Hematopoietic multipotent progenitor cell treated with erythropoietin and hydrocortisone succinate and interleukin-3 and kit ligand, for 17 days (in vitro differentiated cells): ENCODE data around the gene WDR36.
"Not testable (repeated sequence)": the region's sequence is repeated elsewhere in the genome, so short reads cannot be mapped to it uniquely, and the experiment has no call there.

Source experiments
- DNase-seq: peaks from one replicate; pipeline ENCODE4 v3.0.0-alpha.2; 2015; ENCODE audit warnings: low spot score

Gene WDR36

DNA sequence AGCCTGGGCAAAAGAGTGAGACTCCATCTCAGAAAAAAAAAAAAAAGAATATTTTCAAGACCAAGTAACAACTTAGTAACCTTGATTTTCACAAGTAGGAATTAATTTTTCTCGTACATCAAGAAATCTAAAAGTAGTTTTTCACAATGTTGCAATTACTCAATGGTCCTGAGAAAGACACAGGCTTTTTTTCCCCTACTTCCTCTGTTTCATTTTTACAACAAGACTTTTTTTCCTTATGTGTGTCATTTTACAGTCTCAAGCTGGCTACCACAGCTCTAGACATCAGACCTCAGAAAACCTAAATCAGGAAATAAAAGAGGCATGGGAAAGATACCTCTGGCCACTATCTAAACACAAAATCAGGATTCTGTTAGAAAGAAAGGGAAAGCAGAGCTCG is 45.9 kb downstream of the WDR36 start:
- DNase-seq, result no peak

DNA sequence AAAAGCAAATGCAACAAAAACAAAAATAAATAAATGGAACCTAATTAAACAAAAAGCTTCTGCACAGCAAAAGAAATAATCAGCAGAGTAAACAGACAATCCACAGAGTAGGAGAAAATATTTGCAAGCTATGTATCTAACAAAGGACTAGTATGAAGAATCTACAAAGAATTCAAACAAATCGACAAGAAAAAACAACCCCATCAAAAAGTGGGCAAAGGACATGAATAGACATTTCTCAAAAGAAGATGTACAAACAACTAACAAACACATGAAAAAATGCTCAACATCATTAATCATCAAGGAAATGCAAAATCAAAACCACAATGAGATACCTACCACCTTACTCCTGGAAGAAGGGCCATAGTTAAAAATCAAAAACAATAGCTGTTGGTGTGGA is 49.3 kb downstream of the WDR36 start:
- DNase-seq, result not testable (repeated sequence)

DNA sequence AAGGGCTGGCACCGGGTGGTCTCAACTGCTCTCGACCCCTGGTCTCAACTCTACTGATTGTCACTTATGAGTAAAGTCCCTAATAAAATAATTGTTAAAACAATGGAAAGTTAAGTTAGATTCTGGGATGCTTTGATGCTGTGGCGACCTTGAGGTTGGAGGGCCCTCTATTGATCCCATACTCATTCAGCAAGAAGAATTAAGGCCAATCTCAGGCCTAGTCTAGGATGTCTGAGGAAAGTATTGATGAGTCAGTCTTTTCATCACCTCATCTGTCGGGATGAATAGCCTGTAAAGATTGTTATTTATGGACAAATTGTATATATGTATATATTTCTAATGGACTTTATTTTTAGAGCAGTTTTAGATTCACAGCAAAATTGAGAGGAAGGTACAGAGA is 50.8 kb downstream of the WDR36 start:
- DNase-seq, result no peak

DNA sequence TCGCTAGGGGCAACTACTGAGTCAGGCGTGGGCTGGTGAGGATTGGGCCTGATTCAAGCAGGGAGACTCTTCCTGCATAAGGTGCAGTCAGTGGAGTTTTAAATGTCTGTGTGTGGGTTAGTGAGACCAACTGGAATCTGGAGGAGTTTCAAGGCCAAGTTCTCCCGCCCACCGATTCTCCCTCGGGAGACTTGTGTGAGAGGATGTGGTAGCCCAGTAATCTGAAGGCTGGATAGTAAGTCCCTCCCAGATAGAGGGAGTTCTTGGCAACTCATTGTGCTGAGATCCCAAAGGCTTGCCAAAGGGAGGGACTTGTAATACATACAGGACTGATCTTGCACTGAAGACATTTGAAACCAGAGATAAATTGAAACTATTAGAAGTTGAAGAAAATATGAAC is 51.8 kb downstream of the WDR36 start:
- DNase-seq, result no peak

DNA sequence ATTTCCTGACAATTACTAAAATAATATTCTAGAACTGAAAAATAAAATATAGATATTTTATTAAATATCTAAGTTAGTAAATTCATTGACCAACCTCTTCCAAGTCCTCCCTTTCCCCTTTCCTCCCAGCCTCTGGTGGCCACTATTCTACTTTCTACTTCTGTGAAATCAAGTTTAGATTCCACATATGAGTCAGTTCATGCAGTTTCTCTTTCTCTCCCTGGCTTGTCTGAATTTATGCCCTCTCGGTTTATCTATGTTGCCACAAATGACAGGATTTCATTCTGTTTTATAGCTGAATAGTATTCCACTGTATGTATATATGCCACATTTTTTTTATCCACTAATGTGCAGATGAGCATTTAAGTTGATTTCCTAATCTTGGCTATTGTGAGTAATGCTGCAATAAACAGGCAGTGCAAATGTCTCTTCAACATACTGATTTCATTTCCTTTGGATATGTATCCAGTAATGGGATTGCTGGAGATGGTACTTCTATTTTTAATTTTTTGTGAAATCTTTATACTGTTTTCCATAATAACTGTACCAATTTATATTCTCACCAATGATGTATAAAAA is 52.3 kb downstream of the WDR36 start:
- DNase-seq, result no peak

DNA sequence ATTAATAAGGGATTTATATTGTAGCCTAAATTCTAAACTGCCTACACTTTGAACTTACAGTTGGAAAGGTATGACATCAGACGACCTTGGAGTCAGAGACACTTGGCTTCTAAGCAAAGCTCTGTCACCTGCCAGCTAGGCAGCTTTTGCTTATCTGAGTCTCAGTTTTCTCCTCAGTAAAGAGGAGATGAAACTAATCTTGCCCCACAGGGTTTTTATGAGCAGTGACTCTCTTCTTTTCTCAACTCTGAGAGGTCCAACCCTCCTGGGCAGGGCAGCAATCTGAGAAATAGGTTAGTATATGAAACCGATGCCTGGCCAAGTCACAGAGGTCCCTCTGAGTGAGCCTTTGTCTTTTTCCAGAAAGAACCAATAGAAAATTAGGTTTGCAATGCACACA is 53.9 kb downstream of the WDR36 start:
- no peak for DNase-seq

DNA sequence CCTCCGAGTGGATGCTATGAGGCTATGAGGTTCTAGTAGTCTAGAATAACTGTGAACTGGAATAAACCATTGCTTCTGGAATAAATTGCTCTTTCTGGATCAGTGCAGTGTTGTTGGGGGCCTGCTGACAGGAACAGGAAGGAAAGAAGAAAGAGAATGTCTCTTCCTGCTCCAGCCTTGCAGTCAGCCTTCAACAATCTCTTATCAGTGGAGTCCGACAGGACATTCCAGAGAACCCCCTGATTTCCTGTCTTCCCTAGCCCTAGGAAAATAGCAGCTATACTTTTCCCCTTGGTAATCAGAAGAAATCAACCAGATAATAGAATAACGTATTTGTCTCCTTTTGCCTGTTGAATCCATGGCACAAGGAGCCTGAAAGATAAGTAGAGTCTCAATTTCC is 55.4 kb downstream of the WDR36 start:
- no peak for DNase-seq

DNA sequence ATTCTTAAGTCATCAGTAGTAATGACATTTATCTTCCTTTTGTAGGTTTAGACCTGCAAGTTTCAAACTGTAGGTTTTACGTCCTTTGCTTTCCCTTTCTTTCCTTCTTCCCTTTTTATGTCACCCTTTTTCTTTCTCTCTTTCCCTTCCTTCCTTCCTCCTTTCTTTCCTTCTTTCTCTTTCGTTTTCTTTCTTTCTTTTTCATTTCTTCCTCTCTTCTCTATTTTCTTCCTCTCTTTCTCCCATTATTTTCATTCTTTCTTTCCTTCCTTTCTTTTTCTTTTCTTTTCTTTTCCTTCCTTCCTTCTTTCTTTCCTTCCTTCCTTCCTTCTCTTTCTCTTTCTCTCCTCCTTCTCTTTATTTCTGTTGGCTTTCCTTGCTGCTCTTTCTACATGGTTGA is 59.9 kb downstream of the WDR36 start:
- DNase-seq, result no peak

DNA sequence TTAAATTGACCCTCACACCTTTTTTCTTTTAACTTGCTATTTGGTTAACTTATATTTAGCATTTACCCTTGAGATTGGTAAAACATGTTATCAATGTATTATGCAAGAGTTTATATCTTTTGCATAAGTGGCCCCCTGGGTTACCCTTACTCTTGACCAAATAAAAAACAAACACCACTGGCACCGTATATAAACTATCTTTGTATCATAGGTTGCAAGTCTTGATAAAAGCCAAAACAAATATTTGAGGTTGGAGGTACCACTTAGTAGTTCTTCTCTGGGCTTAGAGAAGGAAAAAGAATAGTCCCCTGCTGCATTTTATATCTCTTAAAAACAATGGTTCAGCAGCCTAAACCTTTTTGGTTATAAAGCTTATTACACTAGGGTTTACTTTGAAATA is 61.3 kb downstream of the WDR36 start:
- no peak for DNase-seq

DNA sequence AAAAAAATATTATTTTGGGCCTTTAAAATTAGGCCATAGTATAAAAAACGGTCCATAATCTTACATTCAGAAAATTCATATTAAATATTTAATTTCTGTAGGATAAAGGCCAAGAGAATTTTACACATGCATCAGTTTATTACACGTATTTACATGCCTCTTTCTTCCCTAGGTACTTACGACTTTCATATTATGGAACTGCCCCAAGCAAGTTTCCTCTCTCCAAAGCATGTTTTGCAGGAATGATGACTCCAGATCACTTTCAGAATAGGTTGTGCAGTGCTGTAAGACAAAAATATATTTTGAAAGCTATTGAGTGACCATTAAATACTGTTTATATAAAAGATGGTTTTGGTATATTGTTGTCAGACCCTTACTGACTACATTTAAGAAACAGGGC is 61.8 kb downstream of the WDR36 start:
- DNase-seq, result no peak

DNA sequence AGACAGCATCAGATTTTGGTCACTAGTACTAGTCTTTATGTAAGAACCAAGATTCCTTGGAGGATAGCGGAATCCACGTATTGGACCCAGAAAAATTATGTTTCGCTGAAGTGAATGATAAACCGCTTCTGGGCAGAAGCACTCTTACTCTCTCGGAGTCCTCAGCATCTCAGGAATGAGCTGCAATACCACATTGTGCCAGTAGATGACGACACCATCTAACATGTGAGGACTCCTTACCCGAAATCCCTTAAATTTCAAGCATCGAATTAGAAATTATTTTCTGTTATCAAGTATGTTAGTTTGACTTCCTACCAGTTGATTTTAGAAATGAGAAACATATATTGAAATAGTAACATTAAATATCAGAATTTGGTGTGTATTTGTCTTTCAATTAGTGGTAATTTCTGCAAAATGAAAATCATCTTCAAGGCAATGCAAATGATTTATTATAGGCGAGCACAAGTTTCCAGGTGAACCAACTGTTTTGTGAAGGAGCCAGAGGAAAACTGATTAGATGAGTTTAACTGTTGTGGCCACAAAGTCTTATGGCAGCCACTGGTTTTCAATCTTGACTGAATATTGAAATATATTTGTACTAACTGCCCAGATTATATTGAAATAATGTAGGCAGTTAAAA is 66.1 kb downstream of the WDR36 start:
- DNase-seq, result peak; percentile 52

DNA sequence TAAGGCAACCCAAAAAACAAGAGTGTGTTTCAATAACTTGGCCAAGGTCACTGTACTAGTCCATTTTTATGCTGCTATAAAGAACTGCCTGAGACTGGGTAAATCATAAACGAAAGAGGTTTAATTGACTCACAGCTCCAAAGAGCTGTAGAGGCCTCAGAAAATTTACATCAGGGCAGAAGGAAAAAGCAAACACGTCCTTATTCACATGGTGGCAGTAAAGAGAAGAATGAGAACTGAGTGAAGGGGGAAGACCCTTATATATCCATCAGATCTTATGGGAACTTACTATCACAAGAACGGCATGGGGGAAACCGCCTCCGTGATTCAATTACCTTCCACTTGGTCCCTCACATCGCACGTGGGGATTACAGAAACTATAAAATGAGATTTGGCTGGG is 67.7 kb downstream of the WDR36 start:
- DNase-seq, result no peak

DNA sequence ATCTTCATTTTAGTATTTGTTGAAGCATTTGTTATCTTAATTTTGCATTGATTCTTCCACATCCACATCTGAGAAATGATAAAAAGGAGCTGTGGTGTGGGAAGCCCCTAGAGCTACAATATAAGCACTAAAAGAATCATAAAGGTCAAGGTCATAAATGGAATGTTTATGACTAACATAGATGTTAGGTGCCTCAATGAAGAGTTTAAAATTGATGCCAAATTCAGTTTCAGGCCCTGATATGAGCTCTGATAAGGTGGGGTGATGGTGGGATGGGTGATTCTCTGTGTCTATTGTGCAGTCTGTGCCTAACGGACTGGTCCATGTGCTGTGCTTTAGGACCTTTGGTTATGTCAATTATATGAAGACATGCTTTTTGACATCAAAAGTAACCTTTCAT is 70.9 kb downstream of the WDR36 start:
- no peak for DNase-seq

DNA sequence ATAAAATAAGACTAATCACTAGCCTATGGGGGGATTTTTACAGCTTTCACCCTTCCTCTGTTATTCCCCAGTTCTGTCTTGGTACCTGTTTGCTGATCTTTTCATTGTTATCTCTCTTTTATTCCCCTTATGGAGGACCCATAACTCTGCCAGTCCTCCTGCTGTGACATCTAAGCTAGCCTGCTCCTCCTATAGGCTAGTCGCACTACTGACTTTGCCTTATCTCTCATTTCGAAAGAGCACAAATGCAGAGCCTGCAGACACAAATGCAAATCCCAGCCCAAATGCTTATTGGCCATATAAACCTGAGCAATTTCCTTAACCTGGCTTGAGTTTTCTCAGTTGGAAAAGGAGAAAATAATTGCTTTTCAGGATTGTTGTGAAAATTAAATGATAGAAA is 72.9 kb downstream of the WDR36 start:
- no peak for DNase-seq

DNA sequence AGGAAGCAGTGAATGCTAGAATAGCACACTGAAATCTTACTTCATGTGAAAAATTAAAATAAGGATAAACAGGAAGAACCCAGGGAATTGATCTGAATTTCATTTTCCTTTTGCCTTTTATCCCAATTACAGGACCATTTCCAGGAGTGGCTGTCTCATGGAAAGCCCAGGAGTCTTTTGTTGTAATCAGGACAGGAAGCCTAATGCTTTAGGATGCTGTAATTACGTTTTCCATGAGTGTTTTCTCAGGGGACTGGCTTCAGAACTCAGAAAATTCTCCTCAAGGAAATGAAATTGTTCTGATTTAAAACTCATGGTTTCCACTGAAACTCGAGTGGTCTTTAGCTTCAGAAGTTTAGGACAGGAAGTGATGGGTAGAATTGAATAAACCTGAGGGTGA is 75.4 kb downstream of the WDR36 start:
- DNase-seq, result no peak

DNA sequence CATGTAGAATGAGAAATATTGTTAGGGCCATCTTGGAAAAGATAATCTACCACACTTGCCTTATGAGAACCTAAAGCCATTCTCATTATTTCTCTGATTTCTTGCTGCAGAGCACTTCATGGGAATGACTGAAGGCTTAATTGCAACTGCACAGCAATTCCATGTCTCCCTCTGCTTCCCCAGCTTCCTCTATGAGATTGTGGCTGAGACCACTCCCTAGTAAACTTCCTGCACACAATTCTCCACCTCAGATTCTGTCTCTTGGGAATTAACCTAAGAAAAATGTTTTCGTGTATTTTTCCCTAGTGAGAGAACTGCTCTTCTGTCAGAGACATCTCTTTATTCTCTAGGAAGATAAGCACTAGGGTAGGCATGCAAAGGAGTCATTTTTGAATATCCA is 76.5 kb downstream of the WDR36 start:
- DNase-seq, result no peak

DNA sequence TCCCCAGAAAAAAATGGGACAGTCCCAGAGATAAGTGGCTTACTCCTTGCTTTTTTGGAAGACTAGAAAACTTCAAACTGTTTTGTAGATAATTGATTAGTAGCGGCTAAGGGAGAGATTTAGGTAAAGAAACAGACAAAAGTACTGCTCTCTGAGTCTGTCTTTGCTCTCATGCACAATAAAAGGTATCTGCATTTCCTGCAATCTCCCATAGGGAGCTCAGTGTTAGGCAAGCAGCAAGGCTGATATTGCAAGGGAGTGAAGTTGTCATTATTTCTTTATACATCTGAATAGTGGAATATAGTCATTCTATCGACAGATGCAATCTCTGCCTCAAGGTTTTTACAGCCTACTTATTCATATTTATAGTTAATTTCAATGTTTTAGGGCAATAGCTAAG is 77.1 kb downstream of the WDR36 start:
- no peak for DNase-seq

DNA sequence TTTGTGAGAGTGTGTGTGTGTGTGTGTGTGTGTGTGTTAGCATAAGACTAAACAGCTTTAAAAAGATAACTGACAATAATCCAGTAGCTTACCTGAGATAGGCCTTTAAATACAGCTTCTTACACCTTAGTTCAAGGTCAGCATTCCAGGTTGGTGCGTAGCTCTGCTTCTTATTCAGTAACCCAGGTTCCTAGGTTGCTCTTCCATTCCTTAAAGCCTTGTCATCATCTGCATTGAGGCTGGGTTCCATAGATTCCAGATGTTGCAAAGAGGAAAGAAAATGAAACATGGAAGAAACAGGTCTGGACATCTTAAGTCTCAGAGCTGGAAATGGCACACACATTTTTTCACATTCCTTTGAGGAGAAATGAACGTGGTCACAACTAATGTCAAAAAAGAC is 78.1 kb downstream of the WDR36 start:
- DNase-seq, result no peak

DNA sequence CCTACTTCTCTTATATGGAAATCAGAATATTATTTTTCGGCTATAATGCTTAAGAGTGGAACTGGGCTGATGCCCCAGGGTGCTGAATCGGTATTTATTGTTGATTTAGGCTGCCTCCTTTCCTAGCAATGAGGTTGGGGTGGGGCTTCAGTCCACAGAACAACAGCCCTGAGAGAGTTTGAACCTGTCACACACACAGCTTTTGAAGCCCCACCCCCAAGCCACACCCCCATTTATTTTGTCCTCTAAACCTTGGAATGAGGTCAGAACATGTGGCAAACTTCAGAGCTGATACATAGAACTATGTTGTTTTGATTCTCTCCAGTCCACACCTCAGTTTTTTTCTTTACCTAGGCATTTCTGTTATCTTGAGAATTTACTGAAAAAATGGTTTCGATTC is 80.4 kb downstream of the WDR36 start:
- DNase-seq, result no peak

DNA sequence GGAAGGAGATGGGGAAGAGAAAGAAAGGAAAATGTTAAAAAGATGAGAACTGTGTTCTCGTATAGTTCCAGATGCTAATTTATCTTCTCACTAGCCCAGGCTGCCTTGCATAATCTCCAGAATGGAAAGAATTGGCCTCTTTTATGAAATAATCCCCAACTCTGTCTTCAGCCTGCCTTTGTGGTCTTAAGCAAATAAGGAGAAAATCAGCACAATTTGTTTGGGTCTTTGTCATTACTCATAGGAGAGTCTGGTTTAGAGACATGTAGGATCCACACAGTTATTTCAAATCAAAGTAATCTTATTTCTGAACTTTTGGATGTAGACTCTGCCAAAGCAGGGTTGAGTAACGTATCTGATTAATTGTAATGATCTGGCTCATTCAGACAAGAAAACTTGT is 81.3 kb downstream of the WDR36 start:
- no peak for DNase-seq
